HG03097 (cell line): ENCODE data around the gene C19orf38.
A peak's percentile ranks its signal among the peaks of the same experiment; 100 is the strongest.
"Not testable (repeated sequence)": the region's sequence is repeated elsewhere in the genome, so short reads cannot be mapped to it uniquely, and the experiment has no call there.

Experiments
- ATAC-seq: cut with Tn5 transposase; IDR thresholded peaks from one replicate; pipeline ENCODE4 v1.9.1; 2021; ENCODE audit not compliant: unreplicated experiment, low FRiP score

C19orf38 gene

DNA sequence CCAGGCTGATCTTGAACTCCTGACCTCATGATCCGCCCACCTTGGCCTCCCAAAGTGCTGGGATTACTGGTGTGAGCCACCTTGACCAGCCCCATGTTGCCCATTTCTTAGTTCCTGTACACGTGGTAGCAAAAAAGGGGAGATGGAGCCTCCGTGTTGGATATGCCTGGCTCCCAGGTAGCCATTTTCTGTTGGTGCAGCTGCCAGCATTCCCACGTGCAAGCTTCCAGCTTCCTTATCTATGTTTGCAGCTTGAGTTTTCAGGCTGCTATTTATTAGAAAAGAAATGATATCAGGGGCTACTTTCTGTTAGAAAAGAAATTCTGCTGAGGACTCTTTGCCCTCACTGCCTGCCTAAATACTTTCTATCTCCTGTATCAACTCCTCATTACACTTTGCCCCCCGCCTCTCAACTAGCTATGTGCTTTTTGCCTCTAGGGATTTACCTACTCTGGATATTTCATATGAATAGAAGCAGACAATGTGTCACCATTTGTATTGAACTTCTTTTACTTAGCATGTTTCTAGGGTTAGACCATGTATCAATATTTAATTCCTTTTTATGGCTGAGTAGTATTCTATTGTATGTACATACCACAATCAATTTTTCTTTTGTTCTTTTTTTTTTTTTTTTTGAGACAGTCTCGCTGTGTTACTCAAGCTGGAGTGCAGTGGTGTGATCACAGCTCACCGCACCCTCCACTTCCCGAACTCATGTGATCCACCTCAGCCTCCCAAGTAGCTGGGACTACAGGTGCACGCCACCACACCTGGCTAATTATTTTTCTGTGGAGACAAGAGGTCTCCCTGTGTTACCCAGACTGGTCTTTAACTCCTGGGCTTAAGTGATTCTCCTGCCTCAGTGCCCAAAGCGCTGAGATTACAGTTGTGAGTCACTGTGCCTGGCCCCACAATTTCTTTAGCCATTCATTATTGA lies 8.8 kb upstream of the C19orf38 start:
- ATAC-seq: no peak

DNA sequence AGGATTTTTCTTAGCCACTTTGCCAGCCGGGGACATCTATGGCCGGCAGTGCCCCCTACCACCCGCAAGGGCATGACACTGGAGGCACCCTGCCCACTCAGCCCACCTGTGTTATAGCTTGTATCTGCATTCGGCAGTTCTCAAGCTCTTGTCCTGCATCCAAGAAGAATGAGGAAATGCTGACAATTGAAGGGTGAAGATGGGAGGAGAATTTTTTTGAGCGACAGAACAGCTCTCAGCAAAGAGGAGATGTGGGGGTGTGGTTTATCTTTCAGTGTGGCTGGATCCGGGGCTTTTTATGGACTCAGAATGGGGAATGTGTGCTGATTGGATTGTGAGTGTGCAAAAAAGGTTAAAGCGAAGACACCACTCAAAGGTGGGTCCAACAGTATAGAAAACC lies 5.4 kb upstream of the C19orf38 start:
- ATAC-seq: no peak

DNA sequence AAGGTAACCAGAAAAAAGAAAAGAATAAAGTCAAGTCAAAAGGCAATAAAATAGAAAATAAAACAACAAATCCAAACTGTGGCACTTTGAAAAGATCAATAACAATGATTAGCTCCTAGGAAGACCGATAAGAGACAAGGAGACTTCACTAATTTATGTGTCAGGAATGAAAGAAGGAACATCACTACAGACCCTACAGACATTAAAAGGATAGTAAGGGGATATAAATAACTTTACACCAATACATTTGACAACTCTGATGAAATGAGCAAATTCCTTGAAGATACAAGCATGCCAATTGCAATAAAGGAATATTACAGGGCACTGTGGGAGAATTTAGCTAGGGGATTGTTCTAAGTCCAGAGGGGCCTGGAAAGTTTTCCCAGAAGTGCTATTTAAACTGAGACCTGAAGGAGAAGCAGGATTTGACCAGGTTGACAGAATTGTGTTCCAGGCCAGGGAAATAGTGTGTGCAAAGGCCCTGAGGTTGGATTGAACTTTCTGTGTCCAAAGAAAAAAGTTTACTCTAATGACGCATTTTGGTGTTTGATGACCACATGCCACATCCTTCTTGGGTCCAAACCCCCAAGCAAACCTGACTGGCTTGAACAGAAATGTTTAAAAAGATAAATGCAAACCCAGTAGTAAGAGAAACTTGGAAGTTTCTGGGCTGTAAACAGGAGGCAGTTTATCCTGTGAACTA lies 1.6 kb upstream of the C19orf38 start:
- no peak for ATAC-seq

- ATAC-seq: no peak
These were observed 2.4 kb downstream of the C19orf38 start for GRCh38 chr19:10850631-10851030.

DNA sequence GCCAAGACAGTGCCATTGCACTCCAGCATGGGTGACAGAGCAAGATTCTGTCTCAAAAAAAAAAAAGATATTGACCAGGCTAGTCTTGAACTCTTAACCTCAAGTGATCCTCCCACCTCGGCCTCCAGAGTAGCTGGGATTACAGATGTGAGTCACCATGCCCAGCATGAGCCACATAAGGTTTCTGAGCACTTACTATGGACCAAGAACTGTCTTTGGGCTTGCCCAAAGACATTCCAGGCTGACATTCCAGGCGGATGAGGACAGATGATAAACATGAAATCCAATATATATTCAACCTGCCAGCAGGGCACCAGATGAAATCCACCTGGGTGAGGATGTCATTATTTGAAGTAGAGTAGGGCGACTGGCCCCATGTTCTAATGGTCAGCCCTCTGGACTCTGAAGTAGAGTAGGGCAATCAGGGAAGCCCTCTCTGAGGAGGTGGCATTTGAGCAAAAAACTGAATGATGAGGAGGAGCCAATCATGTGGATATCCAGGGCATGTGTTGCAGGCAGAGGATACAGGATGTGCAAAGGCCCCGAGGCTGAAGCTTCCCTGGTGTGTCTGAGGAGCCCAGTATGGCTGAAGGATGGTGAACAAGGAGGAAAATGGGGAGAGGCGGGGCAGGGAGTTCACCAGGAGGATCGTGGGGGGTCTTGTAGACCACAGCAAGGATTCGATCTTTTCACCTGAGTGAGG lies 4.0 kb downstream of the C19orf38 start:
- ATAC-seq: no peak

GRCh38 chr19:10852941-10853340 lies 4.7 kb downstream of the C19orf38 start:
- ATAC-seq: no peak

GRCh38 chr19:10854350-10855089 lies 6.3 kb downstream of the C19orf38 start:
- no peak for ATAC-seq

DNA sequence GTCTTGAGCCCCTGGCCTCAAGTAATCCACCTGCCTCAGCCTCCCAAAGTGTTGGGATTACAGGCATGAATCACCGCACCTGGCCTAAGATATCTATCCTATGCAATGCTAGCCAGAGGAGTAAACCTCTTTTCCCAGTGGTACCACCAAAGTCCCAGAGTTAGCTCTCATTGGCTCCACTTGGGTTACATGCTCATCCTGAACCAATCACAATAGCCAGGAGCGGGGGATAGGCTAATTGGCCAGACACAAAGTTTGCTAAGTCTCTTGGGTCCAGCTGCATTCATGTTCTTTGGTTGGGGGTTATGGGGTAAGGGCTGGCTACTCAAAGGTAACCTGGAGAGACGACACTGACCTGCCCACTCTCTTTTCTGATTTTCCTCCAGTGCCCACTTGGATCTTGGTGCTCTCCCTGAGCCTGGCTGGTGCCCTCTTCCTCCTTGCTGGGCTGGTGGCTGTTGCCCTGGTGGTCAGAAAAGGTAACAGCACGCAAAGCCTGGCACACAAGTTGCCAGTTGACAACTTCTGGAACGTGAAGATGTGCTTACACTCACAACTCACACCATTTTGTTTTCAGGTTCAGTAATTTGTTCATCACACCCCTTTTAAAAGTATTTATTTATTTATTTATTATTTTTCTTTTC lies 7.8 kb downstream of the C19orf38 start:
- no peak for ATAC-seq

DNA sequence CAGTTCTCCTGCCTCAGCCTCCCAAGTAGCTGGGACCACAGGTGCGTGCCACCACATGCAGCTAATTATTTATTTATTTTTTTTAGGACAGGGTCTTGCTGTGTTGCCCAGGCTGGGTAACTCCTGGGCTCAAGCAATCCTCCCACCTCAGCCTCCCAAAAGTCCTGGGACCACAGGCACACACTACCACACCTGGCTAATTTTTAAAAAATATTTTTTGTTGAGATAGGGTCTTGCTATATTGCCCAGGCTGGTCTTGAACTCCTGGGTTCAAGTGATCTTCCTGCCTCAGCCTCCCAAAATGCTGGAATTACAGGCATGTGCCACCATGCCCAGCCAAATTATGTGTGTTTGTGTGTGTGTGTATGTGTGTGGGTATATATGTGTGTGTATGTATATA lies 8.7 kb downstream of the C19orf38 start:
- not testable (repeated sequence) for ATAC-seq

DNA sequence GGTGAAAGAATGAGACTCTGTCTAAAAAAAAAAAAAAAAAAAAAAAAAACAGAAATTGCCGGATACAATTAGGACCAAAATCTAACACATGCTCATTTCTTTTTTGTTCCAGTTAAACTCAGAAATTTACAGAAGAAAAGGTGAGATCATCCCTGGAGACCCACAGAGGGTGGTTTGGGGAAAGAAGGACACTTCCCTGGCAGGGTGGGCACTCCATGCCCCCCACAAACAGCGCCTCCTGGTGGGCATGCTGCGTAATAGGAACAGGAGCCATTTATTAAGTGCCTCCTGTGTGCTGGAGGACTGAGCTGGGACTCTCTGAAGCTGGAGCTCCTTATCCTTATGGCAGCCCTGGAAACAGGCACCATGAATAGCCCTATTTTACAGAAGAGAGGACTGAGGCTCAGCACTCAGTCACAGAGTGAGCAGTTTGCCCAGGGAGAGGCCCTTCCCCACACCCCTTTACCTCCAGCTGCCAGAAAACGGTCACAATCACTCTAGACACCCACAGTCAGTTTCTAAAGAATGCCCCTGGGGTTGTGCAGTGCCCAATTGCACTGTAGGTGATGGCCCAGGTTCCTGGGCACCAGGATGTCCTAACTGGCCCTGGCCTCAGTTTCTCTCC lies 10.1 kb downstream of the C19orf38 start:
- no peak for ATAC-seq

GRCh38 chr19:10861103-10861651 lies 13.0 kb downstream of the C19orf38 start:
- ATAC-seq: no peak

- ATAC-seq: no peak
These were observed 14.4 kb downstream of the C19orf38 start for GRCh38 chr19:10862561-10863106.

DNA sequence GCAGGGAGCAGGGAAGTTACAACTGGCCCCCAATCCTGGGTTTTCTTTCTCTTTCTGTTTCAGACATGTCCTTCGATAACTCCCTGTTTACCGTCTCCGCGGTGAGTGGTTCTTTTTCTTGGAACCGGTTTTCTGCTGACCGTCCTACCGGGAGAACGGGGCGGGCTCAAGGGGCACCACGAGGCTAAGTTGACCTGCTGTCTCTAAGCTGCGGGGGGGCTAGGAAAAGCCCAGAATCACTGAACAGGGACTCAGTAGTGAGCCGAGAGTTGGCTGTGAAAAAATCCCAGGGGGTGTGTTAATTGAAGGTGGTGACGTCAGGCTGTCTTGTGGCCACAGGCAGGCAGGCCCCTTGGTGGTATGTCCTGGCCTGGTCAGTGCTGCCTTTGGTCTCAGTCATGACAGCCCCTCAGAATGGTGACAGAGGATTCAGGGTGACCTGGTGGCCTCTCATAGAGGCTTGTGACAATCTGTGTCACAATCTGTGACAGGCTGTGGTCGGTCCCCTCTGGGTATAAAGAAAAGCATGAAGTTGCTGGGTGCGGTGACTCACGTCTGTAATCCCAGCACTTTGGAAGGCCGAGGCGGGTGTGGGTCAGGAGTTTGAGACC lies 15.0 kb downstream of the C19orf38 start:
- ATAC-seq: no peak

- no peak for ATAC-seq
These were observed 16.3 kb downstream of the C19orf38 start for GRCh38 chr19:10864538-10864899.

DNA sequence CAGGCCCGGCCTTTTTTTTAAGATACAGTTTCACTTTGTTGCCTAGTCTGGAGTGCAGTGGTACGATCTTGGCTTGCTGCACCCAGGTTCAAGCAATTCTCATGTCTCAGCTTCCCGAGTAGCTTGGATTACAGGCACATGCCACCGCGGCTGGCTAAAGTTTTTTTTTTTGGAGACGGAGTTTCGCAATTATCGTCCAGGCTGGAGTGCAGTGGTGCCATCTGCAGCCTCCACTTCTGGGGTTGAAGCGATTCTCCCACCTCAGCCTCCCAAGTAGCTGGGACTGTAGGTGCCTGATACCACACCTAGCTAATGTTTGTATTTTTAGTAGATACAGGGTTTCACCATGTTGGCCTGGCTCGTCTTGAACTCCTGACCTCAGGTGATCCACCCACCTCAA lies 18.3 kb downstream of the C19orf38 start:
- ATAC-seq: no peak

DNA sequence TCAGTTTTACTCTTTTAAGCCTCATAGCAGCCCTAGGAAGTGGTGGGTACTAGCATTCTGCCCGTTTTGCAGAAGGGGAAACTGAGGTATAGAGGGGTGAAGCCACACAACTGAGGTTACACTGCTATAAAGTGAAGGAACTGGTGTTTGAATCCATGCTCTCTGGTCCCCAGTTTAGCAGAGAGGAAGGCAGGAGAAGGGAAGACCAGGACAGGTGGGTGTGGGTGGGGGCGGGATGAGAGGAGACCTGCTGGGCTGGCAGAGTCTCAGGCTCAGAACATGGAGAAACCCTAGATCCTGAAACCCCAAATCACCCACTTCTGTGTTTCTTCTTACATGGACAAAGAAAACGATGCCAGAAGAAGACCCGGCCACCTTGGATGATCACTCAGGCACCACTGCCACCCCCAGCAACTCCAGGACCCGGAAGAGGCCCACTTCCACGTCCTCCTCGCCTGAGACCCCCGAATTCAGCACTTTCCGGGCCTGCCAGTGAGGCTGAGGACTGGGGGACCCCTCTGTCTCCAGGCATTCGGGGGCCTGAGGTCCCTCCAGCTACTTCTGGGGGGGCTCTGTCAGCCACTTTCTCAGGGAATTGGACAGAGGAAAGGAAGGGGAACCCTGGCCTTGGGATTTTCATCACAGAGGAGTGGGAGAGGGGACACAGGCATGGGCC lies 20.8 kb downstream of the C19orf38 start:
- no peak for ATAC-seq

- not testable (repeated sequence) for ATAC-seq
These were observed 21.7 kb downstream of the C19orf38 start for GRCh38 chr19:10869872-10870311.

DNA sequence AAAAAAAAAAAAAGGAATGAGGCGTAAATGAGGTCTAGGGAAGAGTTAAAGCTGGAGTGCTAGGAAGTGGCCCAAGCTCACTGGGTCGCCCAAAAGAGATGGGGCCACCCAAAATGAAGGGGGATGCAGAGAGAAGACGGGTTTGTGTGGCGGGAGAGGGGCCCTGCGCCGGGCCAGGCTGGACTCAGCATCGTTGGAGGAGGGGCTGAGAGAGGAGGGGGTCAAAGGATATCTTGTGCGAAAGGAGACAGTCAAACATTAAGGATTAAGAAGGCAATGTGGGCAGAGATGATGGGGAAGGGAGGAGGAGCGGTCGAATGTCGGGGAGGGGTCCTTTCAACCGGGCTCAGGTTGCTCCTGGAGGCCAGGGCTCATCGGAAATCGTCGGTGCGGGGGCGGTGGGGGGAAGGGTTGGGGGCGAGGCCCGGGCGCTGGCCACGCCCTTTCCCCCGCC lies 22.3 kb downstream of the C19orf38 start:
- ATAC-seq: peak; percentile 4
